SK-N-SH treated with all-trans-retinoic acid at 6 μM for 48 hours (cell line): ENCODE data around the gene CD177.

Experiments used
- TCF4 ChIP-seq: fragments of 250-450 bp; sonication (Bioruptor Pico); IDR thresholded peaks from 2 replicates; pipeline ENCODE4 v1.8.0; 2021; ENCODE audit warnings: mild to moderate bottlenecking, moderate library complexity, borderline replicate concordance
- TSHZ2 ChIP-seq: fragments of 250-450 bp; sonication (Bioruptor Pico); IDR thresholded peaks from 2 replicates; pipeline ENCODE4 v1.5.0; 2020; ENCODE audit warnings: mild to moderate bottlenecking, moderate library complexity
- ZC3H10 ChIP-seq: fragments of 250-450 bp; sonication (Bioruptor Pico); IDR thresholded peaks from 2 replicates; pipeline ENCODE4 v1.5.1; 2021; ENCODE audit warnings: mild to moderate bottlenecking, moderate library complexity
- ZFP3 ChIP-seq: fragments of 250-450 bp; sonication (Bioruptor Pico); IDR thresholded peaks from 2 replicates; pipeline ENCODE4 v1.5.0; 2020; ENCODE audit warnings: mild to moderate bottlenecking, moderate library complexity
- ZNF70 ChIP-seq: fragments of 450-650 bp; formaldehyde crosslinking; IDR thresholded peaks from 2 replicates; pipeline ENCODE4 v1.5.0; 2020; ENCODE audit warnings: mild to moderate bottlenecking, moderate library complexity

GRCh38 chr19:43331435-43332010 lies 22.0 kb upstream of the CD177 start:
- TF ChIP-seq ZC3H10 (no peak), ZFP3 (CRISPR knock-in tag) (no peak), TSHZ2 (CRISPR knock-in tag) (no peak), ZNF70 (CRISPR knock-in tag) (no peak), TCF4 (no peak)
